Measurements from ENCODE around the gene EGLN1.

DNA sequence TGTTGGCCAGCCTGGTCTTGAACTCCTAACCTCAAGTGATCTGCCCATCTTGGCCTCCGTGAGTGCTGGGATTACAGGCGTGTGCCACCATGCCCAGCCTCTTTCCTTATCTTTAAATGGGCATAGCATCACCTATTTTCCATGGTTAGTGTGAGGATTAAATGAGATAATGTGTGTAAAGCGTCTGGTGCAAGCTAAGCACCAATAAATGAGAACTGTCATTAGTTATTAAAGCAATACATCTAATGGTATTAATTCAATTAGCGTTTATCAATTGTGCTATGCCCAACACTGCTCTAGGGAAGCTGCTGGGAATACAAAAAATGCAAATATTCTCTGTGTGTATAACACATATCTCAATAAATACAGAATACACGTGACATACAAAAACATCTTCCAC is 94.5 kb downstream of the EGLN1 start:
- TF ChIP-seq, protein P1, sequence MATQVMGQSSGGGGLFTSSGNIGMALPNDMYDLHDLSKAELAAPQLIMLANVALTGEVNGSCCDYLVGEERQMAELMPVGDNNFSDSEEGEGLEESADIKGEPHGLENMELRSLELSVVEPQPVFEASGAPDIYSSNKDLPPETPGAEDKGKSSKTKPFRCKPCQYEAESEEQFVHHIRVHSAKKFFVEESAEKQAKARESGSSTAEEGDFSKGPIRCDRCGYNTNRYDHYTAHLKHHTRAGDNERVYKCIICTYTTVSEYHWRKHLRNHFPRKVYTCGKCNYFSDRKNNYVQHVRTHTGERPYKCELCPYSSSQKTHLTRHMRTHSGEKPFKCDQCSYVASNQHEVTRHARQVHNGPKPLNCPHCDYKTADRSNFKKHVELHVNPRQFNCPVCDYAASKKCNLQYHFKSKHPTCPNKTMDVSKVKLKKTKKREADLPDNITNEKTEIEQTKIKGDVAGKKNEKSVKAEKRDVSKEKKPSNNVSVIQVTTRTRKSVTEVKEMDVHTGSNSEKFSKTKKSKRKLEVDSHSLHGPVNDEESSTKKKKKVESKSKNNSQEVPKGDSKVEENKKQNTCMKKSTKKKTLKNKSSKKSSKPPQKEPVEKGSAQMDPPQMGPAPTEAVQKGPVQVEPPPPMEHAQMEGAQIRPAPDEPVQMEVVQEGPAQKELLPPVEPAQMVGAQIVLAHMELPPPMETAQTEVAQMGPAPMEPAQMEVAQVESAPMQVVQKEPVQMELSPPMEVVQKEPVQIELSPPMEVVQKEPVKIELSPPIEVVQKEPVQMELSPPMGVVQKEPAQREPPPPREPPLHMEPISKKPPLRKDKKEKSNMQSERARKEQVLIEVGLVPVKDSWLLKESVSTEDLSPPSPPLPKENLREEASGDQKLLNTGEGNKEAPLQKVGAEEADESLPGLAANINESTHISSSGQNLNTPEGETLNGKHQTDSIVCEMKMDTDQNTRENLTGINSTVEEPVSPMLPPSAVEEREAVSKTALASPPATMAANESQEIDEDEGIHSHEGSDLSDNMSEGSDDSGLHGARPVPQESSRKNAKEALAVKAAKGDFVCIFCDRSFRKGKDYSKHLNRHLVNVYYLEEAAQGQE (IDR thresholded peaks at IDR 0.05; ENCODE audit: insufficient read depth in 1 of 2, low read depth in 2 of 2, low read length in 1 of 2) = no peak
- TF ChIP-seq, protein P2, sequence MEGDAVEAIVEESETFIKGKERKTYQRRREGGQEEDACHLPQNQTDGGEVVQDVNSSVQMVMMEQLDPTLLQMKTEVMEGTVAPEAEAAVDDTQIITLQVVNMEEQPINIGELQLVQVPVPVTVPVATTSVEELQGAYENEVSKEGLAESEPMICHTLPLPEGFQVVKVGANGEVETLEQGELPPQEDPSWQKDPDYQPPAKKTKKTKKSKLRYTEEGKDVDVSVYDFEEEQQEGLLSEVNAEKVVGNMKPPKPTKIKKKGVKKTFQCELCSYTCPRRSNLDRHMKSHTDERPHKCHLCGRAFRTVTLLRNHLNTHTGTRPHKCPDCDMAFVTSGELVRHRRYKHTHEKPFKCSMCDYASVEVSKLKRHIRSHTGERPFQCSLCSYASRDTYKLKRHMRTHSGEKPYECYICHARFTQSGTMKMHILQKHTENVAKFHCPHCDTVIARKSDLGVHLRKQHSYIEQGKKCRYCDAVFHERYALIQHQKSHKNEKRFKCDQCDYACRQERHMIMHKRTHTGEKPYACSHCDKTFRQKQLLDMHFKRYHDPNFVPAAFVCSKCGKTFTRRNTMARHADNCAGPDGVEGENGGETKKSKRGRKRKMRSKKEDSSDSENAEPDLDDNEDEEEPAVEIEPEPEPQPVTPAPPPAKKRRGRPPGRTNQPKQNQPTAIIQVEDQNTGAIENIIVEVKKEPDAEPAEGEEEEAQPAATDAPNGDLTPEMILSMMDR (IDR thresholded peaks at IDR 0.05) = no peak
- TF ChIP-seq POLR2AphosphoS5 (IDR thresholded peaks at IDR 0.05; ENCODE audit: low read depth, low read length) (no peak), SIN3A (IDR thresholded peaks at IDR 0.05; ENCODE audit: borderline replicate concordance, insufficient read depth, low read depth, low read length) (no peak), TCF7L2 (IDR thresholded peaks at IDR 0.05; ENCODE audit: low read depth, low read length) (no peak)
